WTC11 (cell line): Measurements from ENCODE around the gene RAB1A. TPM values are rescaled to one million over a fixed set of nuclear protein-coding genes. Genes with fewer than 3 reads are reported as not detected.
A peak's percentile ranks its signal among the peaks of the same experiment; 100 is the strongest.

Experiments used
- ATAC-seq: fragments of 200-7000 bp; cut with Tn5 transposase; 2 replicates; pipeline ENCODE4 v1.10.0; 2021; ENCODE audit warnings: mild to moderate bottlenecking, moderate library complexity
- CTCF ChIA-PET: fragments of 300-600 bp; sonication (Branson Sonifier 250); formaldehyde crosslinking; loops from one replicate; lab custom pipeline; 2021; ENCODE audit warnings: antibody characterized with exemption; lab: Charles Lee
- POLR2A ChIA-PET: fragments of 350-600 bp; sonication (Branson Sonifier 250); formaldehyde crosslinking; loops from one replicate; lab custom pipeline; 2021; ENCODE audit warnings: antibody characterized with exemption; lab: Charles Lee
- DNase-seq: peaks from one replicate; pipeline ENCODE4 v3.0.0; 2021; ENCODE audit warnings: low spot score
- H3K27ac Mint-ChIP-seq: 2 replicates; pipeline ENCODE4 v1.8.0; 2021; ENCODE audit warnings: mixed read lengths
- H3K27me3 Mint-ChIP-seq: 2 replicates; pipeline ENCODE4 v1.8.0; 2021; ENCODE audit warnings: low read depth, mild to moderate bottlenecking, moderate library complexity, mixed read lengths
- H3K36me3 Mint-ChIP-seq: 2 replicates; pipeline ENCODE4 v1.8.0; 2021; ENCODE audit warnings: mixed read lengths
- H3K4me1 Mint-ChIP-seq: 2 replicates; pipeline ENCODE4 v1.8.0; 2022; ENCODE audit warnings: mixed read lengths
- H3K4me3 Mint-ChIP-seq: 2 replicates; pipeline ENCODE4 v1.8.0; 2021; ENCODE audit warnings: mild to moderate bottlenecking, moderate library complexity, mixed read lengths
- H3K9me3 Mint-ChIP-seq: 2 replicates; pipeline ENCODE4 v1.8.0; 2021; ENCODE audit warnings: mixed read lengths
- ETV6 ChIP-seq: sonication (generic); formaldehyde crosslinking; IDR thresholded peaks from 2 replicates; pipeline ENCODE4 v1.8.1; 2022; ENCODE audit warnings: mild to moderate bottlenecking, missing genetic modification reagents
- GABPB1 ChIP-seq: sonication (generic); formaldehyde crosslinking; IDR thresholded peaks from 2 replicates; pipeline ENCODE4 v1.8.1; 2023; ENCODE audit warnings: mild to moderate bottlenecking, missing genetic modification reagents
- GRHL2 ChIP-seq: fragments of 250-450 bp; sonication (Bioruptor Pico); IDR thresholded peaks from 2 replicates; pipeline ENCODE4 v1.8.0; 2022; ENCODE audit warnings: mild to moderate bottlenecking, moderate library complexity; ENCODE audit not compliant: insufficient replicate concordance, severe bottlenecking
- GTF2I ChIP-seq: fragments of 250-450 bp; sonication (Bioruptor Pico); conservative IDR thresholded peaks from 2 replicates; pipeline ENCODE4 v1.4.0; 2021; ENCODE audit warnings: mild to moderate bottlenecking
- MXD4 ChIP-seq: fragments of 250-450 bp; sonication (Bioruptor Pico); IDR thresholded peaks from 2 replicates; pipeline ENCODE4 v1.8.0; 2021; ENCODE audit warnings: mild to moderate bottlenecking, moderate library complexity, borderline replicate concordance
- SP1 ChIP-seq: sonication (generic); formaldehyde crosslinking; conservative IDR thresholded peaks from 2 replicates; pipeline ENCODE4 v1.8.1; 2022; ENCODE audit warnings: missing genetic modification reagents
- TP53 ChIP-seq: sonication (generic); formaldehyde crosslinking; IDR thresholded peaks from 2 replicates; pipeline ENCODE4 v1.8.1; 2023; ENCODE audit warnings: mild to moderate bottlenecking, missing genetic modification reagents
- ZBTB21 ChIP-seq: sonication (generic); formaldehyde crosslinking; IDR thresholded peaks from 2 replicates; pipeline ENCODE4 v1.8.1; 2023; ENCODE audit warnings: mild to moderate bottlenecking, missing genetic modification reagents, borderline replicate concordance
- ZNF232 ChIP-seq: sonication (generic); formaldehyde crosslinking; IDR thresholded peaks from 2 replicates; pipeline ENCODE4 v1.8.0; 2022; ENCODE audit warnings: mild to moderate bottlenecking, missing genetic modification reagents
- total RNA-seq: library from RNA; stranded (reverse); gene quantifications from 3 replicates; pipeline ENCODE4 v1.2.3, GENCODE V29; 2021
- TF ChIP-seq, protein P1 (sequence below): fragments of 250-450 bp; sonication (Bioruptor Pico); IDR thresholded peaks from 2 replicates; pipeline ENCODE4 v2.1.2; 2022; ENCODE audit warnings: mild to moderate bottlenecking, moderate library complexity
- TF ChIP-seq, protein P2 (sequence below): sonication (generic); formaldehyde crosslinking; IDR thresholded peaks from 2 replicates; pipeline ENCODE4 v1.8.1; 2023; ENCODE audit warnings: mild to moderate bottlenecking, missing genetic modification reagents, moderate library complexity
- TF ChIP-seq, protein P3 (sequence below): sonication (generic); formaldehyde crosslinking; IDR thresholded peaks from 2 replicates; pipeline ENCODE4 v1.8.0; 2022; ENCODE audit warnings: mild to moderate bottlenecking, missing genetic modification reagents
- TF ChIP-seq, protein P4 (sequence below): sonication (generic); formaldehyde crosslinking; IDR thresholded peaks from 2 replicates; pipeline ENCODE4 v1.8.1; 2022; ENCODE audit warnings: missing genetic modification reagents, borderline replicate concordance
- TF ChIP-seq, protein P5 (sequence below): sonication (generic); formaldehyde crosslinking; IDR thresholded peaks from 2 replicates; pipeline ENCODE4 v1.8.0; 2022; ENCODE audit warnings: mild to moderate bottlenecking, missing genetic modification reagents
- TF ChIP-seq, protein P6 (sequence below): sonication (generic); formaldehyde crosslinking; IDR thresholded peaks from 2 replicates; pipeline ENCODE4 v1.8.0; 2023; ENCODE audit warnings: missing genetic modification reagents, mild to moderate bottlenecking, borderline replicate concordance

Gene RAB1A
- total RNA-seq, 1 experiment from 2014 or later = 114 TPM

DNA sequence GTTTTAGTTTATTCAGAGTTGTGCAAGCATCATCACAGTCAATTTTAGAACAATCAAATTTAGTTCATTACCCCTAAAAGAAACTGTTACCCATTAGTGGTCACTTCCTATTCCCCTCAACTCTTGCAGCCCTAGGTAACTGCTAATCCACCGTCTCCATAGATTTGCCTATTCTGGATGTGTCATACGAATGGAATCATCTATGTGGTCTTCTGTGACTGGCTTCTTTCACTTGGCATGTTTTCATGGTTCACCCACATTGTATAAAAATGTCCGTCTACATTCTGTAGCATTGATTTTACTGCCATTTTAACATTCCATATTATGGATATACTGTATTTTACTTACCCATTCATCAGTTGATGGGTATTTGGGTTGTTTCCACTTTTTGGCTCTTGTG lies 79.0 kb downstream of the RAB1A start:
- ATAC-seq = no peak
- H3K9me3 Mint-ChIP-seq = peaks cover 34% of the 10 kb centered on the region
- DNase-seq = no peak
- CTCF ChIA-PET = interaction anchor here (2.5 kb wide), 1 partner anchor 133 kb away, joined by 13 read pairs; no protein-coding TSS in a partner anchor
- H3K27ac Mint-ChIP-seq = peak overlapping the region; percentile 64; the same call in 1 of the 2 replicates
- H3K27me3 Mint-ChIP-seq = no peaks in the 10 kb centered on the region; the same call in none of the 2 replicates
- POLR2A ChIA-PET = interaction anchor here (0.6 to 0.9 kb wide), 2 partner anchors 13 to 79 kb away, joined by 3 read pairs; partner anchors contain the start of gene RAB1A
- TF ChIP-seq GTF2I (no peak), MXD4 (no peak), TP53 (no peak)
- TF ChIP-seq, protein P1, sequence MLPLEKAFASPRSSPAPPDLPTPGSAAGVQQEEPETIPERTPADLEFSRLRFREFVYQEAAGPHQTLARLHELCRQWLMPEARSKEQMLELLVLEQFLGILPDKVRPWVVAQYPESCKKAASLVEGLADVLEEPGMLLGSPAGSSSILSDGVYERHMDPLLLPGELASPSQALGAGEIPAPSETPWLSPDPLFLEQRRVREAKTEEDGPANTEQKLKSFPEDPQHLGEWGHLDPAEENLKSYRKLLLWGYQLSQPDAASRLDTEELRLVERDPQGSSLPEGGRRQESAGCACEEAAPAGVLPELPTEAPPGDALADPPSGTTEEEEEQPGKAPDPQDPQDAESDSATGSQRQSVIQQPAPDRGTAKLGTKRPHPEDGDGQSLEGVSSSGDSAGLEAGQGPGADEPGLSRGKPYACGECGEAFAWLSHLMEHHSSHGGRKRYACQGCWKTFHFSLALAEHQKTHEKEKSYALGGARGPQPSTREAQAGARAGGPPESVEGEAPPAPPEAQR (CRISPR knock-in tag) = no peak
- TF ChIP-seq, protein P2, sequence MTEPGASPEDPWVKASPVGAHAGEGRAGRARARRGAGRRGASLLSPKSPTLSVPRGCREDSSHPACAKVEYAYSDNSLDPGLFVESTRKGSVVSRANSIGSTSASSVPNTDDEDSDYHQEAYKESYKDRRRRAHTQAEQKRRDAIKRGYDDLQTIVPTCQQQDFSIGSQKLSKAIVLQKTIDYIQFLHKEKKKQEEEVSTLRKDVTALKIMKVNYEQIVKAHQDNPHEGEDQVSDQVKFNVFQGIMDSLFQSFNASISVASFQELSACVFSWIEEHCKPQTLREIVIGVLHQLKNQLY (CRISPR knock-in tag) = no peak
- H3K36me3 Mint-ChIP-seq = peaks cover 46% of the 10 kb centered on the region
- peaks cover 37% of the 10 kb centered on the region for H3K4me1 Mint-ChIP-seq
- H3K4me3 Mint-ChIP-seq = no peak overlapping the region

DNA sequence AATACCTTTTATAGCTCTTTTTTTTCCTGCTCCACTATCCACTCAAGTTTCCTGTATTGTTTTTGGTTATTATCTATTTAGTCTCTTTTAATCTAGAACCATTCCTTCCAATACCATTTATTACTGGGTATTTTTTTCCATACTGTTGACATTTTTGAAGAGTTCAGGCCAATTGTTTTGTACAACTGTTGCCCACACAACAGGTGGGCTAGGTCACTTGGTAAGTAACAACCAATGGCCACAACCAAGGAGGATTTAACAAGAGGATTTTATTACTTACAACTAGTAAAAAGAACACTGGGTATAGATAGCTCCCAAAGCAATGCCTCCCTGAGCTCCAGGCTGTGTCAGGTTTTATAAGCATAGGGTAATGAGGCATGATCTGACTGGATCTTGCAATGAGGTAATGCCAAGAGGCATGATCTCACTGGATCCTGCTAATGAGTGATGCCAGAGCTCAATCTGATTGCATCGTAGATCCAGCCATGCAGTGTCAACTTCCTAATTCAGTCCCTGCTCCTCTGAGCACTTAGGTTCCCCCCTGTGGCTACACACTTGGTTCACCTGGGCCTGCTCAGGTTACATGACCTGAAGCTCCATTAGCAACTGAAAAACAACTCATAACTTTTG lies 80.8 kb downstream of the RAB1A start:
- Mint-ChIP-seq H3K4me1 (peaks cover 44% of the 10 kb centered on the region), H3K27ac (peak overlapping the region; percentile 81), H3K27me3 (no peaks in the 10 kb centered on the region; the same call in 1 of the 2 replicates), H3K9me3 (peaks cover 42% of the 10 kb centered on the region), H3K4me3 (no peak overlapping the region), H3K36me3 (peaks cover 61% of the 10 kb centered on the region)
- CTCF ChIA-PET = interaction anchor here (0.6 to 2.5 kb wide), 3 partner anchors 16 to 131 kb away, joined by 3 to 13 read pairs (median 3); no protein-coding TSS in a partner anchor
- peak; percentile 51 for DNase-seq
- POLR2A ChIA-PET = no interaction called here
- TF ChIP-seq GRHL2 (no peak), SP1 (0 out of 2 replicates have a peak, but pooled peaks have one; percentile 36), ZNF232 (0 out of 2 replicates have a peak, but pooled peaks have one; percentile 24), ZBTB21 (CRISPR knock-in tag) (peak; percentile 92), GABPB1 (CRISPR knock-in tag) (peak; percentile 95), ETV6 (peak; percentile 50; the same call in 1 of the 2 replicates)
- TF ChIP-seq, protein P3, sequence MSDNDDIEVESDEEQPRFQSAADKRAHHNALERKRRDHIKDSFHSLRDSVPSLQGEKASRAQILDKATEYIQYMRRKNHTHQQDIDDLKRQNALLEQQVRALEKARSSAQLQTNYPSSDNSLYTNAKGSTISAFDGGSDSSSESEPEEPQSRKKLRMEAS = peak; percentile 65; the same call in 1 of the 2 replicates
- TF ChIP-seq, protein P4, sequence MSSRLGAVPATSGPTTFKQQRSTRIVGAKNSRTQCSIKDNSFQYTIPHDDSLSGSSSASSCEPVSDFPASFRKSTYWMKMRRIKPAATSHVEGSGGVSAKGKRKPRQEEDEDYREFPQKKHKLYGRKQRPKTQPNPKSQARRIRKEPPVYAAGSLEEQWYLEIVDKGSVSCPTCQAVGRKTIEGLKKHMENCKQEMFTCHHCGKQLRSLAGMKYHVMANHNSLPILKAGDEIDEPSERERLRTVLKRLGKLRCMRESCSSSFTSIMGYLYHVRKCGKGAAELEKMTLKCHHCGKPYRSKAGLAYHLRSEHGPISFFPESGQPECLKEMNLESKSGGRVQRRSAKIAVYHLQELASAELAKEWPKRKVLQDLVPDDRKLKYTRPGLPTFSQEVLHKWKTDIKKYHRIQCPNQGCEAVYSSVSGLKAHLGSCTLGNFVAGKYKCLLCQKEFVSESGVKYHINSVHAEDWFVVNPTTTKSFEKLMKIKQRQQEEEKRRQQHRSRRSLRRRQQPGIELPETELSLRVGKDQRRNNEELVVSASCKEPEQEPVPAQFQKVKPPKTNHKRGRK (CRISPR knock-in tag) = no peak
- TF ChIP-seq, protein P5, sequence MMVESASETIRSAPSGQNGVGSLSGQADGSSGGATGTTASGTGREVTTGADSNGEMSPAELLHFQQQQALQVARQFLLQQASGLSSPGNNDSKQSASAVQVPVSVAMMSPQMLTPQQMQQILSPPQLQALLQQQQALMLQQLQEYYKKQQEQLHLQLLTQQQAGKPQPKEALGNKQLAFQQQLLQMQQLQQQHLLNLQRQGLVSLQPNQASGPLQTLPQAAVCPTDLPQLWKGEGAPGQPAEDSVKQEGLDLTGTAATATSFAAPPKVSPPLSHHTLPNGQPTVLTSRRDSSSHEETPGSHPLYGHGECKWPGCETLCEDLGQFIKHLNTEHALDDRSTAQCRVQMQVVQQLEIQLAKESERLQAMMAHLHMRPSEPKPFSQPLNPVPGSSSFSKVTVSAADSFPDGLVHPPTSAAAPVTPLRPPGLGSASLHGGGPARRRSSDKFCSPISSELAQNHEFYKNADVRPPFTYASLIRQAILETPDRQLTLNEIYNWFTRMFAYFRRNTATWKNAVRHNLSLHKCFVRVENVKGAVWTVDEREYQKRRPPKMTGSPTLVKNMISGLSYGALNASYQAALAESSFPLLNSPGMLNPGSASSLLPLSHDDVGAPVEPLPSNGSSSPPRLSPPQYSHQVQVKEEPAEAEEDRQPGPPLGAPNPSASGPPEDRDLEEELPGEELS (CRISPR knock-in tag) = 0 out of 2 replicates have a peak, but pooled peaks have one; percentile 28
- TF ChIP-seq, protein P6, sequence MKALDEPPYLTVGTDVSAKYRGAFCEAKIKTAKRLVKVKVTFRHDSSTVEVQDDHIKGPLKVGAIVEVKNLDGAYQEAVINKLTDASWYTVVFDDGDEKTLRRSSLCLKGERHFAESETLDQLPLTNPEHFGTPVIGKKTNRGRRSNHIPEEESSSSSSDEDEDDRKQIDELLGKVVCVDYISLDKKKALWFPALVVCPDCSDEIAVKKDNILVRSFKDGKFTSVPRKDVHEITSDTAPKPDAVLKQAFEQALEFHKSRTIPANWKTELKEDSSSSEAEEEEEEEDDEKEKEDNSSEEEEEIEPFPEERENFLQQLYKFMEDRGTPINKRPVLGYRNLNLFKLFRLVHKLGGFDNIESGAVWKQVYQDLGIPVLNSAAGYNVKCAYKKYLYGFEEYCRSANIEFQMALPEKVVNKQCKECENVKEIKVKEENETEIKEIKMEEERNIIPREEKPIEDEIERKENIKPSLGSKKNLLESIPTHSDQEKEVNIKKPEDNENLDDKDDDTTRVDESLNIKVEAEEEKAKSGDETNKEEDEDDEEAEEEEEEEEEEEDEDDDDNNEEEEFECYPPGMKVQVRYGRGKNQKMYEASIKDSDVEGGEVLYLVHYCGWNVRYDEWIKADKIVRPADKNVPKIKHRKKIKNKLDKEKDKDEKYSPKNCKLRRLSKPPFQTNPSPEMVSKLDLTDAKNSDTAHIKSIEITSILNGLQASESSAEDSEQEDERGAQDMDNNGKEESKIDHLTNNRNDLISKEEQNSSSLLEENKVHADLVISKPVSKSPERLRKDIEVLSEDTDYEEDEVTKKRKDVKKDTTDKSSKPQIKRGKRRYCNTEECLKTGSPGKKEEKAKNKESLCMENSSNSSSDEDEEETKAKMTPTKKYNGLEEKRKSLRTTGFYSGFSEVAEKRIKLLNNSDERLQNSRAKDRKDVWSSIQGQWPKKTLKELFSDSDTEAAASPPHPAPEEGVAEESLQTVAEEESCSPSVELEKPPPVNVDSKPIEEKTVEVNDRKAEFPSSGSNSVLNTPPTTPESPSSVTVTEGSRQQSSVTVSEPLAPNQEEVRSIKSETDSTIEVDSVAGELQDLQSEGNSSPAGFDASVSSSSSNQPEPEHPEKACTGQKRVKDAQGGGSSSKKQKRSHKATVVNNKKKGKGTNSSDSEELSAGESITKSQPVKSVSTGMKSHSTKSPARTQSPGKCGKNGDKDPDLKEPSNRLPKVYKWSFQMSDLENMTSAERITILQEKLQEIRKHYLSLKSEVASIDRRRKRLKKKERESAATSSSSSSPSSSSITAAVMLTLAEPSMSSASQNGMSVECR (CRISPR knock-in tag) = no peak
- ATAC-seq = peak; percentile 88
